Femur (tissue), 1 donor: ENCODE data around the gene SSH2.
"Not testable (repeated sequence)": the region's sequence is repeated elsewhere in the genome, so short reads cannot be mapped to it uniquely, and the experiment has no call there.

Experiments
- DNase-seq: peaks from one replicate; pipeline ENCODE4 v3.0.0-alpha.2; 2017

The SSH2 gene

GRCh38 chr17:29874358-29874757 lies 55.7 kb downstream of the SSH2 start:
- not testable (repeated sequence) for DNase-seq

DNA sequence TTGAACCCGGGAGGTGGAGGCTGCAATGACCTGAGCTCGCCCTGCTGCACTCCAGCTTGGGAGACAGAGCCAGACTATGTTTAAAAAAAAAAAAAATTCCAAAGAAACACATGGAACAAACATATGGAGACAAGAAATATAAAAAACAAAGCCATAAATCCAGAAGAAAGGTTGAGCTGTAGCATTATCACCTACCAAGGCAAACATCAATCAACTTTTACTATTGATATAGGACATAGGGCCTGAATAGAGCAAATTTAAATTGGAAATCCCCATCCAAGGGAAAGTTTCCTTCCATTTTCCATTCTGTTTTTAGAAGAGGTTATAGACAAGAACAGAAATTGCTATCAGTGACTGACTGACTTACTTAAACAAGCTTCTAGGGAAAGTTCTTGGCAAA lies 56.6 kb downstream of the SSH2 start:
- no peak for DNase-seq

- peak; percentile 57 for DNase-seq
These were observed 59.1 kb downstream of the SSH2 start for GRCh38 chr17:29870836-29871465.

GRCh38 chr17:29867643-29868181 lies 62.3 kb downstream of the SSH2 start:
- DNase-seq: no peak

GRCh38 chr17:29866746-29867404 lies 63.2 kb downstream of the SSH2 start:
- DNase-seq: no peak

- no peak for DNase-seq
These were observed 65.4 kb downstream of the SSH2 start for GRCh38 chr17:29864615-29865014.

- not testable (repeated sequence) for DNase-seq
These were observed 65.9 kb downstream of the SSH2 start for GRCh38 chr17:29864123-29864522.

- no peak for DNase-seq
These were observed 67.1 kb downstream of the SSH2 start for GRCh38 chr17:29862951-29863350.

DNA sequence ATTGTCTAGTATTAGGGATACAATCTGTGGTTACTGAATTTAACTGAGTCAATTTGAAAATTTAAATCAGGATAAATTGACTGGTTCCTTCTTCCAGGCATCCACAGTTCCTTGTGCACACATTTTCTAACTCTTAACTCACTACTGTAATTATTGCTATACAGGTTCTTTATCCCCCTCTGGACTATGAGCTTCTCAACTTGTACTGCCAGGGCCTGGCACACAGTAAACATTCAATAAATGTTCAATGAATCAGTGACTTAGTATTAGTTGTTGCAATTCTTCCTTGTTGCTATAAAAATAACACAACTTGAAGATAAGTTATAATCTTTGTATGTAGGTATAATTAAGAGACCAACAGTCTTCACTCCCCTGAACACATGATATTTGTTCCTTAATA lies 67.9 kb downstream of the SSH2 start:
- DNase-seq: no peak

GRCh38 chr17:29859445-29859844 lies 70.6 kb downstream of the SSH2 start:
- DNase-seq: not testable (repeated sequence)

GRCh38 chr17:29857823-29858222 lies 72.2 kb downstream of the SSH2 start:
- DNase-seq: no peak

- not testable (repeated sequence) for DNase-seq
These were observed 72.9 kb downstream of the SSH2 start for GRCh38 chr17:29857105-29857504.

DNA sequence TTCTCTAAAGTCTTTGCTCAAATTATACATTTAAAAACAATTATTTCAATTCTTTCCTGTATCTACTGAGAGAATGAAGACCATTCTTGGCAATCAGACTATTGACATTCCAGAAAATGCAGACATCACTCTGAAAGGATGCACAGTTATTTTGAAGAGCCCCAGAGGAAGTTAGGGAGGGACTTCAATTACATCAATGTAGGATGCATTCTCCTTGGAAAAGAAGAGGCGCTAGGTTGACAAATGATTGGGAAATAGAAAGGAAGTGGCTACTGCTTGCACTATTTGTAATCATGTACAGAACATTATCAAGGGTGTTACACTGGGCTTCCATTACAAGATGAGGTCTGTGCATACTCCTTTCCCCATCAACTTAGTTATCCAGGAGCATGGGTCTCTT lies 74.3 kb downstream of the SSH2 start:
- DNase-seq: no peak

- no peak for DNase-seq
These were observed 81.3 kb downstream of the SSH2 start for GRCh38 chr17:29848737-29849136.

- DNase-seq: no peak
These were observed 82.3 kb downstream of the SSH2 start for GRCh38 chr17:29847527-29848400.

DNA sequence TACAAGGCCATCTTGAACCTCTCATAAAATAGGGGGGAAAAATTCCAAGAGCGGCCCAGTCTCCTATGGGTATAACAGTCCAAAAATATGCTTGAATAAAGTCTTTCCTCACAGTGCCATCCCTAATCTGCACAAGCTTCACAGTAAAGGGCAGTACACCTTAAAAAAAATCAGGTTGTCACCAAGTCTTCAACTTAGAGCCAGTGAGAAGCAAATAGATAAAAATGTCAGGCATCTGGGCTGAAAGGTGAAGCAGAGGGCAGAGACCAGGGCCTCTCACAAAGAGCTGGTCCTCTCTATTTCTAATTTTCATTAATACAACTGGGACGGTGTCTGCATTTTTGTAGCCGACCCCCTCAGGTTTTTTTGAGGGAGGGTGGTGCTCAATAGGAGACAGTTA lies 82.9 kb downstream of the SSH2 start:
- DNase-seq: no peak

DNA sequence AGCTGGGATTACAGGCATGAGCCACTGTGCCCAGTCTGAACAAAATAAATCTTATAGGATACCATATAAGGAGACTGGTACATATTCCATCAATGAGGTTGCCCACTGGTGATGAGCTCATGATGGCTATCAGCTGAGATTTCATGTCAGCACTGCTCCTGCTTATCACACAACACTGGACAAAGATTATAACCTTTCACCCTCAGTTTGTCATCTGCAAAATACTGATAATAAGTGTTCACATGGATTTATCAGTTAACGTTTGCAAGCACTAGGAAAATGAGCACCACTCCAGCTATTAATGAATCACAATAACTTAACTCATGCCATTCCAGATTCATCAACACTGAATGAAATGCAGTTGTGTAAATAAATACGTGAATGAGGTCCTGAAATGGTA lies 83.7 kb downstream of the SSH2 start:
- no peak for DNase-seq

DNA sequence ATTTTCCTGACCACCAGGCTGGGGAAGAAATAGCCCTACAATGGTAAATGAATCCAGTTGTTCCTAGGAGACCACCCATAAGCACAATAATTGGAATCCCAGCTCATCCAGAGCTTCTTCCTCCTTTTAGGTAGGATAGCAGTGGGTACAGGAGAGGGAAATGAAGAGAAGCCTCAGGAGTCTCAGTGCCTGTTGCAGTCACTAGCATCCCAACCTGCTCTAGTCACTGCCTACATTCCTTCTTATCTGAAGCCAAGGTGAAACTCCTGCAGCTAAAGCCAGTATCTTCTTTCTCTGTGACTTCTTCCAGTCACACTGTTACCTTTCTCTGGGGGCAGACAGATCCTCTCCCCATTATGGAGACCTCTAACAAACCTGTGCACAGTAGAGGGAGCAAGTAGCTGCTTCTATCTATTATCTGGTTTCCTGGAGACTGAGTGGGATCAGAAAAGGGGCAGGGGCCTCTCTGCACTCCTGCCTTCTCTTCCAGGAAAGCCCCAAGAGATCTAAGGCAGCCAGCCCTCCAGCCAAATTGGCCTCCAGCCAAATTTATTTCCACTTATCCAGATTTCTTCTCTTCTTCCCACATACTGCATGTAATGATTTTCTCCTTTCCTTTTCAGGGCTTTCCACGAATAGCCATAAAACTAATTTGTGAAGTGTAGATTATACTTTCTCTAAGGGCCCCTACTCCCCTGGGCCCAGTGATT lies 85.5 kb downstream of the SSH2 start:
- DNase-seq: peak; percentile 77

DNA sequence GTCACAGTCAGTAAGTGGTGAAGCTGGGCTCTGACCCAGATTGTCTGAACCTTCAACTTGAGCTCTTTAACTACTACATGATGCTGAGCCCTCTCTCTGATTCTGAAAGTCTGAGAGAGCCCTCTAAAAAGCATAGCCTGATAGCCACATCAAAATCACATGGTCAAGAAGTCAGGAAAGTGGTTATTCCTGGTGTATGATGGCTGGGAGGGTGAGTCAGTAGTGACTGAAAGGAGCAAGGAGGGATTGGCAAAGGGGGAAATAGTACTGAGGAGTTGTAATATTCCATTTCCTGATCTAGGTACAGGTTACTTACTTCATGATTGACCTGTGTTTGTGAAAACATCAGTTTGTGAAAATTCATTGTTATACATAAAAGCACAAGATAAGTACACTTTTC lies 89.1 kb downstream of the SSH2 start:
- DNase-seq: no peak

GRCh38 chr17:29839656-29840055 lies 90.4 kb downstream of the SSH2 start:
- no peak for DNase-seq

DNA sequence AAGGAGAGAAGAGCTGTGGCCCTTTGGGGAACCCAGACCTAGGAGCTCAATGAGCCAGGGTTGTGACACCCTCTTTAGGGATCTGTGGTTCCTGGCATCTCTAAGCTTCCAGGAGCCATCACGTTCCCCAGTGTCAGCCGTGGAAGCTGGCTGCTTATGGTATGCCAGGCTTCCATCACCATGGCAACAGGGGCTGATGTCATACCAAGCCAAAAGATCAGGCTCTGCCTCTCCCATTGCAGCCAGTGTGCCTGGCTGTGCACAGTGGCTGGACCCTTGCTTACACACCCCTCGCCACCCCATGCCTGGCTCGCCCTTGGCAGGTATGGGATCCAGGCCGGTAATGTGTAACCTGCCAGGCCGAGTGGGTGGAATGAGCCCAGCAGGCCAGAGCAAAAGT lies 91.1 kb downstream of the SSH2 start:
- no peak for DNase-seq

DNA sequence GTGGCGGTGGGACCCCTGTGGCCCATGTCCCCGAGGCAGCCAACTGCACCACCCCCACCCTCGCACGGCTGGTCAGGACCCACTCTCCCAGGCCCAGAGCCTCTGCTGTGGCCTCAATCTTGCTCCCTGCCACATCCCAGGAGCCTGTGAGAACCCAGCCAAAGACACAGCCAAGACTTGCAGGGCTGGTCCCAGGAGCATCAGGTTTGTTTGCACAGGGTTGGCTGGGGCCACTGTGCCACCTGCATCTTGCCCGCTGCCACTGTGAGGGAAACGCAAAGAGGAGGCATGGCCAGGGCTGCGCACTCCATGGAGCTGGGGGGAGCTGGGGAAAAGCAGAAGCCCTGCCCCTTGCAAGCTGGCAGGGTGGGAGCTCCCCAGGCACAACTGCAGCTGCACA lies 92.5 kb downstream of the SSH2 start:
- DNase-seq: no peak

DNA sequence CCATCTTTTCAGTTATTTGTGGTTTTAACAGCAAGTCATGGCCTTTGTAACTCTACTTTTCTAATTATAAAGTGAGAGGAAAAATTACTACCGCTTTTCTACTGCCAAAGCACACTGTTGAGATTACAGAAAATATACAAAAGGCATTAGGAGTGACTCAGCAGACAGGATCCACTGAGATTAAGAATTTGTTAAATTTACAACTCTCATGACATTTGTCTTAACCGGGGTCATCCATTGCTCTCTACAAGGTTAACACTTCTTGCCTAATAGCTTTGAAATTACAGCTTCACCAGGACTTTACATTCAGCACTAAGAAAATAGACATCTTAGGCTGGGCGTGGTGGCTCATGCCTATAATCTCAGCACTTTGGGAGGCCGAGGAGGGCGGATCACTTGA lies 93.4 kb downstream of the SSH2 start:
- DNase-seq: no peak
